Measurements from ENCODE around the gene SLIT3.

DNA sequence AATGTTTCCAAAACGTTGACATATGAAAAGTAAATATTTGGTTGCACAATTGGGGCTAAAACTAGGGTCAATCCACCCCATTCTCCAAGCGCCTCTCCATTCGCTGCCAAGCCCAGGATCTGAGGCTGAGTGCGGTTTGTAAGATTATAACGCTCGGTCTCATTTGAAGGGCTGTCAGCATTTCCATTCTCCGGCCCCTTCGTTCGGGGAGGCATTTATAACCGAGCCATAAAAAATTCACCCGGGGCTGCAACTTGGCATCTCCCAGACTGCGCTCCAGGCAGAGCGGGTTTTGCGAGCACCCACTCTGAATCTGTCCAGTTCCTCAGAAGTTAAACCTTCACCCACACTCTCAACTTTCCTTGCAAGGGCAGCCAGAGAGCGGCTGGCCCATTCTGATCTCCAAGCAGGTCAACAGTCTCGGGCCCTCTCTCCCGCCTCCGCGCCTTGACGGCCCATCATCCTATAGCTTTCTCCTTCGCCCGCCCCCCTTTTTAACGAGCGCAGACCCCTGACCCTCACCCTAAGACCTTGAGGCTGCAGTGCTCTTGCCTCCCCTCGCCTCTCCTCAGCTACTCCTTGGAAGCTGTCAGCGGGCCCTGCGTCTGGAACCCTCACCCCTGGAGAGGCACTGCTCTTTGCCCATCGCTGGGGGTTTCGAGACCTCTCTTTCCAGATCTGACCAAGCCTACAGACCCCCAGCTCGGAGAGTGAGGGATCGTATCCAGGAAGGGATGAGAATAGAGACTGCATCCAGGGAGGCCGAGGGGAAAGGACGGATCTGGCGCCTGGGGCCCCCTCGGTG is 1.1 kb downstream of the SLIT3 start:
- TF ChIP-seq, protein P1, sequence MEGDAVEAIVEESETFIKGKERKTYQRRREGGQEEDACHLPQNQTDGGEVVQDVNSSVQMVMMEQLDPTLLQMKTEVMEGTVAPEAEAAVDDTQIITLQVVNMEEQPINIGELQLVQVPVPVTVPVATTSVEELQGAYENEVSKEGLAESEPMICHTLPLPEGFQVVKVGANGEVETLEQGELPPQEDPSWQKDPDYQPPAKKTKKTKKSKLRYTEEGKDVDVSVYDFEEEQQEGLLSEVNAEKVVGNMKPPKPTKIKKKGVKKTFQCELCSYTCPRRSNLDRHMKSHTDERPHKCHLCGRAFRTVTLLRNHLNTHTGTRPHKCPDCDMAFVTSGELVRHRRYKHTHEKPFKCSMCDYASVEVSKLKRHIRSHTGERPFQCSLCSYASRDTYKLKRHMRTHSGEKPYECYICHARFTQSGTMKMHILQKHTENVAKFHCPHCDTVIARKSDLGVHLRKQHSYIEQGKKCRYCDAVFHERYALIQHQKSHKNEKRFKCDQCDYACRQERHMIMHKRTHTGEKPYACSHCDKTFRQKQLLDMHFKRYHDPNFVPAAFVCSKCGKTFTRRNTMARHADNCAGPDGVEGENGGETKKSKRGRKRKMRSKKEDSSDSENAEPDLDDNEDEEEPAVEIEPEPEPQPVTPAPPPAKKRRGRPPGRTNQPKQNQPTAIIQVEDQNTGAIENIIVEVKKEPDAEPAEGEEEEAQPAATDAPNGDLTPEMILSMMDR (conservative IDR thresholded peaks at IDR 0.05; ENCODE audit: low read depth in 2 of 2), result no peak
- no peak for TF ChIP-seq EZH2 (IDR thresholded peaks at IDR 0.05; ENCODE audit: low read depth, unreplicated experiment)
- no peak for TF ChIP-seq POLR2AphosphoS5 (IDR thresholded peaks at IDR 0.05; ENCODE audit: low read depth)
- TF ChIP-seq EZH2phosphoT487 (IDR thresholded peaks at IDR 0.05; ENCODE audit: unreplicated experiment), result no peak
- no peak for TF ChIP-seq CREB1 (CRISPR knock-in tag; IDR thresholded peaks at IDR 0.05; ENCODE audit: low read depth)
- TF ChIP-seq, protein P2, sequence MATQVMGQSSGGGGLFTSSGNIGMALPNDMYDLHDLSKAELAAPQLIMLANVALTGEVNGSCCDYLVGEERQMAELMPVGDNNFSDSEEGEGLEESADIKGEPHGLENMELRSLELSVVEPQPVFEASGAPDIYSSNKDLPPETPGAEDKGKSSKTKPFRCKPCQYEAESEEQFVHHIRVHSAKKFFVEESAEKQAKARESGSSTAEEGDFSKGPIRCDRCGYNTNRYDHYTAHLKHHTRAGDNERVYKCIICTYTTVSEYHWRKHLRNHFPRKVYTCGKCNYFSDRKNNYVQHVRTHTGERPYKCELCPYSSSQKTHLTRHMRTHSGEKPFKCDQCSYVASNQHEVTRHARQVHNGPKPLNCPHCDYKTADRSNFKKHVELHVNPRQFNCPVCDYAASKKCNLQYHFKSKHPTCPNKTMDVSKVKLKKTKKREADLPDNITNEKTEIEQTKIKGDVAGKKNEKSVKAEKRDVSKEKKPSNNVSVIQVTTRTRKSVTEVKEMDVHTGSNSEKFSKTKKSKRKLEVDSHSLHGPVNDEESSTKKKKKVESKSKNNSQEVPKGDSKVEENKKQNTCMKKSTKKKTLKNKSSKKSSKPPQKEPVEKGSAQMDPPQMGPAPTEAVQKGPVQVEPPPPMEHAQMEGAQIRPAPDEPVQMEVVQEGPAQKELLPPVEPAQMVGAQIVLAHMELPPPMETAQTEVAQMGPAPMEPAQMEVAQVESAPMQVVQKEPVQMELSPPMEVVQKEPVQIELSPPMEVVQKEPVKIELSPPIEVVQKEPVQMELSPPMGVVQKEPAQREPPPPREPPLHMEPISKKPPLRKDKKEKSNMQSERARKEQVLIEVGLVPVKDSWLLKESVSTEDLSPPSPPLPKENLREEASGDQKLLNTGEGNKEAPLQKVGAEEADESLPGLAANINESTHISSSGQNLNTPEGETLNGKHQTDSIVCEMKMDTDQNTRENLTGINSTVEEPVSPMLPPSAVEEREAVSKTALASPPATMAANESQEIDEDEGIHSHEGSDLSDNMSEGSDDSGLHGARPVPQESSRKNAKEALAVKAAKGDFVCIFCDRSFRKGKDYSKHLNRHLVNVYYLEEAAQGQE (IDR thresholded peaks at IDR 0.05; ENCODE audit: unreplicated experiment), result no peak
- no peak for TF ChIP-seq ZNF114 (CRISPR knock-in tag; IDR thresholded peaks at IDR 0.05)
- no peak for TF ChIP-seq JUNB (IDR thresholded peaks at IDR 0.05; ENCODE audit: unreplicated experiment)
- TF ChIP-seq, protein P3, sequence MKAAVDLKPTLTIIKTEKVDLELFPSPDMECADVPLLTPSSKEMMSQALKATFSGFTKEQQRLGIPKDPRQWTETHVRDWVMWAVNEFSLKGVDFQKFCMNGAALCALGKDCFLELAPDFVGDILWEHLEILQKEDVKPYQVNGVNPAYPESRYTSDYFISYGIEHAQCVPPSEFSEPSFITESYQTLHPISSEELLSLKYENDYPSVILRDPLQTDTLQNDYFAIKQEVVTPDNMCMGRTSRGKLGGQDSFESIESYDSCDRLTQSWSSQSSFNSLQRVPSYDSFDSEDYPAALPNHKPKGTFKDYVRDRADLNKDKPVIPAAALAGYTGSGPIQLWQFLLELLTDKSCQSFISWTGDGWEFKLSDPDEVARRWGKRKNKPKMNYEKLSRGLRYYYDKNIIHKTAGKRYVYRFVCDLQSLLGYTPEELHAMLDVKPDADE (IDR thresholded peaks at IDR 0.05), result no peak
- TF ChIP-seq ZNF331 (CRISPR knock-in tag; IDR thresholded peaks at IDR 0.05; ENCODE audit: low read depth), result no peak

Data from GM23338 (cell line).